Caco-2 (cell line): Measurements from ENCODE around the gene PGLYRP4. TPM values are rescaled to one million over a fixed set of nuclear protein-coding genes. Genes with fewer than 3 reads are reported as not detected.

Source experiments
- BruUV-seq: library from RNA; stranded (reverse); fragments of 400-500 nt; replicated peaks from 2 replicates; lab custom pipeline; 2021; lab: Mats Ljungman, UMichigan
- CTCF ChIA-PET: fragments of 300-600 bp; sonication (Branson Sonifier 250); formaldehyde crosslinking; loops from one replicate; lab custom pipeline; 2022; ENCODE audit warnings: antibody characterized with exemption; lab: Charles Lee
- POLR2A ChIA-PET: fragments of 300-600 bp; sonication (Branson Sonifier 250); formaldehyde crosslinking; loops from one replicate; lab custom pipeline; 2022; ENCODE audit warnings: antibody characterized with exemption; lab: Charles Lee
- DNase-seq, 2 experiments: peaks; one replicate each; pipeline versions ENCODE4 v3.0.0 to v3.0.0-alpha.2; 2020 to 2022
- H3K27me3 ChIP-seq: replicated peaks from 2 replicates; pipeline ENCODE4 v1.6.0; 2011; ENCODE audit warnings: low read length; ENCODE audit not compliant: control insufficient read depth, insufficient read depth
- H3K36me3 ChIP-seq: 2 replicates; pipeline ENCODE4 v1.5.1; 2011; ENCODE audit warnings: low read length; ENCODE audit not compliant: control insufficient read depth, insufficient read depth
- H3K4me1 ChIP-seq: fragments of 250-450 bp; sonication (Bioruptor Pico); 2 replicates; pipeline ENCODE4 v1.5.1; 2020; ENCODE audit warnings: mild to moderate bottlenecking
- H3K4me3 ChIP-seq: 2 replicates; pipeline ENCODE4 v1.5.1; 2011; ENCODE audit warnings: low read depth, mild to moderate bottlenecking, control low read depth, low read length
- H3K9me3 ChIP-seq: fragments of 250-450 bp; sonication (Bioruptor Pico); 2 replicates; pipeline ENCODE4 v1.5.1; 2020; ENCODE audit warnings: mild to moderate bottlenecking, moderate library complexity
- H3K27ac Mint-ChIP-seq: one replicate; pipeline ENCODE4 v1.8.0; 2022; ENCODE audit warnings: mixed read lengths; ENCODE audit not compliant: unreplicated experiment
- H3K27me3 Mint-ChIP-seq: one replicate; pipeline ENCODE4 v1.8.0; 2022; ENCODE audit warnings: mixed read lengths; ENCODE audit not compliant: insufficient read depth, unreplicated experiment
- H3K36me3 Mint-ChIP-seq: one replicate; pipeline ENCODE4 v1.8.0; 2022; ENCODE audit warnings: mild to moderate bottlenecking, mixed read lengths; ENCODE audit not compliant: insufficient read depth, unreplicated experiment
- H3K4me1 Mint-ChIP-seq: one replicate; pipeline ENCODE4 v1.8.0; 2022; ENCODE audit warnings: low read depth, mixed read lengths; ENCODE audit not compliant: unreplicated experiment
- H3K4me3 Mint-ChIP-seq: one replicate; pipeline ENCODE4 v1.8.0; 2022; ENCODE audit warnings: mild to moderate bottlenecking, moderate library complexity, mixed read lengths; ENCODE audit not compliant: unreplicated experiment
- H3K9me3 Mint-ChIP-seq: one replicate; pipeline ENCODE4 v1.8.0; 2022; ENCODE audit warnings: mixed read lengths; ENCODE audit not compliant: unreplicated experiment
- CTCF ChIP-seq, 2 experiments: fragments of 200-600 bp in 1 of 2; IDR thresholded peaks; 1 replicate in 1 of 2; 2 replicates in 1 of 2; pipeline versions ENCODE4 v1.5.1 to v1.8.0; 2011 to 2022; ENCODE audit warnings: antibody characterized with exemption in 1 of 2, control low read depth in 1 of 2, inconsistent platforms in 1 of 2, low read depth in 1 of 2, low read length in 1 of 2, mild to moderate bottlenecking in 1 of 2, moderate library complexity in 1 of 2; ENCODE audit not compliant: insufficient read depth in 1 of 2, severe bottlenecking in 1 of 2, unreplicated experiment in 1 of 2
- intact Hi-C: fragments of 100-400 bp; cut with micrococcal nuclease; formaldehyde crosslinking; loops from one replicate; pipeline ENCODE4 v1.10.0; 2022; ENCODE audit not compliant: unreplicated experiment
- total RNA-seq: library from RNA; stranded (reverse); gene quantifications from 2 replicates; pipeline ENCODE4 v1.2.3, GENCODE V29; 2022

Gene PGLYRP4
- total RNA-seq, 1 experiment from 2014 or later: not detected

DNA sequence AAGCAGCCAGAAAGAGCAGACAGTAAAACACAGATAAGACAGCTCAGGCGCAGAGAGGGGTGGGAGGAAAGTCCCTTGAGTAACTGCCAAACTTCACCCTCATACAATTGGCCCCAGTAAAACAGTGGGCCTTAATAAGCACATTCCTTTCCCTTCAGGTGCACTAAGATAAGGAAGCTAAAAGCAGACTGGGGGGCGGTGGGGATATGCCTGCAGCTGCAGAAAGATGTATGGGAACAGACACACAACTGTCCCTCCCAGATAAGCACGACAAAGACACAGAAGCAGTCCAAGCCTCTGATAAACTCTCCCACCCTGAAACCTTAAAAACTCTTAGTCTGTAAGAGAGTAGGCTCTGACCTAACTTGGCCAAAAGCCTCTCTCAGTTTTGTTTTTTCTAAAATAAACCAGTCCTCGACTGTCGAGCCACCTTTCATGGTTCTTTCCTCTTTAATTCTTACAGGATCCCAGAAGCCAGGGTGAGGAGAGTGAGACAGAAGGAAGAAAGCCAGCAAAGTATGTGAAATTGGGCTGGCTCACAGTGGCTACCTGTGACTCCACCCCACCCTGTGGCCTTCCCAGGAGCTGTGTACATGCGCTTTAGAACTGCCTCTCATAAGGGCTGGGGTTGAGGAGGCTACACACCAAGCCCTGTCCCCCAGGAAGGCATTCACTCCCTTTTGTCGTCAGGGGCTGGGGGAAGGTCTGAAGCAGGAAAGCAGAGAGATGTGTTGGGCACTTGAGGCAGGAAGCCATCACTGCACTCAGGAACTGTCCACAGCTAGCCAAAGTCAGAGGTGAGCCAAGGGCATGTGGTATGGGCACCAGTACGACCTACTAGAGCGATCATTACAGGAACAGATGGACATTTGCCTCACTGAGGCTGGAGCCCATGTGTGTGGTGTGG is 4.6 kb downstream of the PGLYRP4 start:
- H3K4me1 Mint-ChIP-seq: peaks cover 25% of the 10 kb centered on the region
- no peak overlapping the region for H3K27ac Mint-ChIP-seq
- TF ChIP-seq CTCF (IDR thresholded peaks at IDR 0.05; ENCODE audit: insufficient read depth in 1 of 2, low read depth in 1 of 2, low read length in 1 of 2, severe bottlenecking in 1 of 2, unreplicated experiment in 1 of 2): no peak
- CTCF ChIA-PET: interaction anchor here (0.5 to 1.4 kb wide), 2 partner anchors 9 to 16 kb away, joined by 4 to 7 read pairs; no protein-coding TSS in a partner anchor
- no peaks in the 10 kb centered on the region for H3K9me3 Mint-ChIP-seq
- H3K4me3 Mint-ChIP-seq: no peak overlapping the region
- no peak for DNase-seq
- intact Hi-C loops: no loop called here
- POLR2A ChIA-PET: interaction anchor here (0.6 kb wide), 1 partner anchor 295 kb away, joined by 3 read pairs; no protein-coding TSS in a partner anchor
- Histone ChIP-seq H3K36me3 (no peaks in the 10 kb centered on the region), H3K4me1 (peaks cover 22% of the 10 kb centered on the region), H3K4me3 (no peak overlapping the region), H3K9me3 (no peaks in the 10 kb centered on the region), H3K27me3 (no peaks in the 10 kb centered on the region)
- no TSS peak for BruUV-seq
- H3K27me3 Mint-ChIP-seq: peaks cover 4% of the 10 kb centered on the region
- no peaks in the 10 kb centered on the region for H3K36me3 Mint-ChIP-seq

DNA sequence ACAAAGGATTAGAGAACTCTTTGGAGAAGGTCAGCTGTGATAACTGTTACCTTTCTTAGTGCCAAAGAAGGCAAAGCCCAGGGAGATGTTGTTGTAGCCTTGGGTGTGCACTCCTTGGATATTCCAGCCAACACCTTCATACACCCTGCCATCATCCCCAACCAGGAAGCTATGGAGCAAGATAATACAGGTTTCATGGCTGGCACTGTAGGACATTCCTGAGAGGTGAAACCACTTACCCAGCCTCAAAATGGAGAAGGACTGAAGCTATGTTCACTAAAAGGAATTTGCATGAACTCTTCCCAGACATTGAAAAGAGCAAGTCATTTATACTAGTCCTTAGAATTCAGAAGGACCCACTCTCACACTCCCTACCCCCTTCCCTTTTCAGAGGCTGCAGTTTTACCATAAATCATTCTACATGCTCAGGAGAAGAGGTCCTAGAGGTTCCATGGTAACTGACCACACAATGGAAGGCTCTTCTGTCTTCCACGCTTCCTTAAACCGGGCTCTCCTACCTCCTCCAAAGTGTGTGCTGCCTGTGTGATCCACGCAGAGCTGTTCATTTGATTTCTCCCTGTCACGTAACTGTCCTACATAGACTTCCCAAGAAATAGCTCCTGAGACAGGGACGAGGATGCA is 5.5 kb downstream of the PGLYRP4 start:
- Mint-ChIP-seq H3K4me1 (peaks cover 33% of the 10 kb centered on the region), H3K27me3 (no peaks in the 10 kb centered on the region), H3K4me3 (no peak overlapping the region), H3K27ac (no peak overlapping the region), H3K36me3 (no peaks in the 10 kb centered on the region), H3K9me3 (peaks cover 5% of the 10 kb centered on the region)
- intact Hi-C loops: no loop called here
- Histone ChIP-seq H3K4me3 (no peak overlapping the region), H3K27me3 (no peaks in the 10 kb centered on the region), H3K36me3 (no peaks in the 10 kb centered on the region), H3K4me1 (peaks cover 29% of the 10 kb centered on the region), H3K9me3 (no peaks in the 10 kb centered on the region)
- ChIA-PET CTCF (interaction anchor here (1.4 kb wide), 1 partner anchor 10 kb away, joined by 7 read pairs; no protein-coding TSS in a partner anchor), POLR2A (no interaction called here)
- no peak for TF ChIP-seq CTCF (IDR thresholded peaks at IDR 0.05; ENCODE audit: insufficient read depth in 1 of 2, low read depth in 1 of 2, low read length in 1 of 2, severe bottlenecking in 1 of 2, unreplicated experiment in 1 of 2)
- no TSS peak for BruUV-seq
- no peak for DNase-seq

DNA sequence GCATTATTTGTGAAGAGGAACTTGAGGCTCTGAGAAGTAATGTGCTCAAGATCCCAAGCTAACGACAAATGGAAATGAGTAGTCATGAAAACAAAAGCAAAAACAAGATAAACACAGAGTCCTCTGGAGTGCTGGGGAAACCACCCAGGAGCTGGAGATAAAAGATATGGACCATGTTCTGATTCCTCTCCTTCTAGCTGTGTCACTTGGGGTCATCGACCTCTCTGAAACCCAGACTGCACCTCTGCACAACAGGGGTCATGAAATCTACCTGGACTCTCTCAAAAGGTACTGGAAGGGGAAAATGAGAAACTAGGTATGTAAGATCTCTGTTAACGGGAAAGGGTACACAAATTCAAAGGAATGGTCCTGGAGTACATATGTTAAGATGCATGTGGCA is 6.5 kb downstream of the PGLYRP4 start:
- Histone ChIP-seq H3K27me3 (no peaks in the 10 kb centered on the region), H3K36me3 (no peaks in the 10 kb centered on the region), H3K9me3 (no peaks in the 10 kb centered on the region), H3K4me1 (peaks cover 36% of the 10 kb centered on the region), H3K4me3 (no peak overlapping the region)
- H3K4me1 Mint-ChIP-seq: peaks cover 41% of the 10 kb centered on the region
- TF ChIP-seq CTCF (IDR thresholded peaks at IDR 0.05; ENCODE audit: insufficient read depth in 1 of 2, low read depth in 1 of 2, low read length in 1 of 2, severe bottlenecking in 1 of 2, unreplicated experiment in 1 of 2): no peak
- ChIA-PET CTCF (no interaction called here), POLR2A (no interaction called here)
- no peak for DNase-seq
- intact Hi-C loops: no loop called here
- H3K36me3 Mint-ChIP-seq: no peaks in the 10 kb centered on the region
- H3K9me3 Mint-ChIP-seq: peaks cover 14% of the 10 kb centered on the region
- no TSS peak for BruUV-seq
- H3K27me3 Mint-ChIP-seq: no peaks in the 10 kb centered on the region
- H3K4me3 Mint-ChIP-seq: no peak overlapping the region
- no peak overlapping the region for H3K27ac Mint-ChIP-seq
